Keratinocyte (primary cell): ENCODE results near the gene CMBL. TPM values are rescaled to one million over a fixed set of nuclear protein-coding genes. Genes with fewer than 3 reads are reported as not detected.
A peak's percentile ranks its signal among the peaks of the same experiment; 100 is the strongest.

Experiments
- DNase-seq: peaks from one replicate; pipeline ENCODE4 v3.0.0-alpha.2; 2011; ENCODE audit warnings: low read depth, missing footprints, low spot score
- FAIRE-seq: peaks from 2 replicates; lab custom pipeline; 2011; peaks lifted over from hg19 to GRCh38; lab: Jason Lieb, UNC
- H2AFZ ChIP-seq: 2 replicates; pipeline ENCODE4 v1.6.0; 2012; ENCODE audit warnings: low read length, control low read depth, inconsistent platforms; ENCODE audit not compliant: control insufficient read depth
- H3K27ac ChIP-seq: 2 replicates; pipeline ENCODE4 v1.5.1; 2011; ENCODE audit warnings: low read length; ENCODE audit not compliant: control insufficient read depth, insufficient read depth
- H3K27me3 ChIP-seq: 3 replicates; pipeline ENCODE4 v1.6.0; 2011; ENCODE audit warnings: low read length; ENCODE audit not compliant: control insufficient read depth, insufficient read depth; ENCODE audit errors: extremely low read depth
- H3K36me3 ChIP-seq, 2 experiments: 2 replicates in 1 of 2; 3 replicates in 1 of 2; pipeline ENCODE4 v1.5.1; 2011; ENCODE audit warnings: low read length in 2 of 2, mild to moderate bottlenecking in 1 of 2; ENCODE audit not compliant: control insufficient read depth in 2 of 2, insufficient read depth in 2 of 2; ENCODE audit errors: extremely low read depth in 1 of 2
- H3K4me1 ChIP-seq: 3 replicates; pipeline ENCODE4 v1.5.1; 2011; ENCODE audit warnings: low read length; ENCODE audit not compliant: control insufficient read depth, insufficient read depth; ENCODE audit errors: extremely low read depth
- H3K4me2 ChIP-seq: 3 replicates; pipeline ENCODE4 v1.6.0; 2011; ENCODE audit warnings: low read depth, low read length; ENCODE audit not compliant: control insufficient read depth, insufficient read depth; ENCODE audit errors: extremely low read depth
- H3K4me3 ChIP-seq, 3 experiments: fragments of 200-600 bp in 1 of 3; sonication (generic) in 1 of 3; 2 replicates in 2 of 3; 3 replicates in 1 of 3; pipeline ENCODE4 v1.5.1; 2011 to 2016; ENCODE audit warnings: low read length in 3 of 3, mild to moderate bottlenecking in 3 of 3, control low read depth in 2 of 3, inconsistent platforms in 1 of 3, low read depth in 1 of 3, mixed read lengths in 1 of 3, mixed run types in 1 of 3, moderate library complexity in 1 of 3; ENCODE audit not compliant: control insufficient read depth in 2 of 3, insufficient read depth in 2 of 3; ENCODE audit errors: extremely low read depth in 1 of 3
- H3K79me2 ChIP-seq: 2 replicates; pipeline ENCODE4 v1.6.0; 2012; ENCODE audit warnings: low read length; ENCODE audit not compliant: control insufficient read depth, insufficient read depth
- H3K9ac ChIP-seq: 3 replicates; pipeline ENCODE4 v1.6.0; 2011; ENCODE audit warnings: low read length; ENCODE audit not compliant: control insufficient read depth, insufficient read depth; ENCODE audit errors: extremely low read depth
- H3K9me1 ChIP-seq: 3 replicates; pipeline ENCODE4 v1.6.0; 2011; ENCODE audit warnings: low read length; ENCODE audit not compliant: control insufficient read depth, insufficient read depth; ENCODE audit errors: extremely low read depth
- H3K9me3 ChIP-seq: 2 replicates; pipeline ENCODE4 v1.5.1; 2012; ENCODE audit warnings: low read depth, low read length; ENCODE audit not compliant: control insufficient read depth
- H4K20me1 ChIP-seq: 3 replicates; pipeline ENCODE4 v1.6.0; 2011; ENCODE audit warnings: low read length; ENCODE audit not compliant: control insufficient read depth, insufficient read depth; ENCODE audit errors: extremely low read depth
- EZH2 ChIP-seq: IDR thresholded peaks from one replicate; pipeline ENCODE4 v1.6.1; 2012; ENCODE audit warnings: inconsistent platforms, mild to moderate bottlenecking, low read length, moderate library complexity
- dilution Hi-C: fragments of 300-500 bp; cut with MboI; formaldehyde crosslinking; loops from one replicate; pipeline ENCODE4 v1.7.0; 2020; ENCODE audit warnings: low sequenced_read_pairs; ENCODE audit not compliant: extremely low pct_ligation_motif_present
- polyA plus RNA-seq, 5 experiments: library from polyadenylated mRNA; depleted of rRNA in 3 of 5; stranded (reverse) in 3 of 5; stranded (forward) in 1 of 5; unstranded in 1 of 5; fragments of >200 nt; gene quantifications; 1 replicate in 1 of 5; 2 replicates in 3 of 5; 3 replicates in 1 of 5; pipeline versions ENCODE4 v1.2.1 to v1.2.3, GENCODE V29; 2011 to 2012; ENCODE audit warnings: missing spikeins in 2 of 5, low read depth in 1 of 5, low replicate concordance in 1 of 5
- TF ChIP-seq, protein P1 (sequence below), 3 experiments: IDR thresholded peaks in 1 of 3; conservative IDR thresholded peaks in 1 of 3; optimal IDR thresholded peaks in 1 of 3; 2 replicates in 2 of 3; 3 replicates in 1 of 3; pipeline versions ENCODE3 to v1.5.1; 2011; ENCODE audit warnings: low read length in 3 of 3, mild to moderate bottlenecking in 3 of 3, moderate library complexity in 2 of 3, control low read depth in 1 of 3, inconsistent platforms in 1 of 3; ENCODE audit not compliant: insufficient read depth in 2 of 3; ENCODE audit errors: extremely low read depth in 1 of 3

Gene CMBL
- polyA plus RNA-seq, 1 donor (not counting 4 experiments of a cell fraction or from before 2014, with no cell fraction given) = 9.1 TPM

DNA sequence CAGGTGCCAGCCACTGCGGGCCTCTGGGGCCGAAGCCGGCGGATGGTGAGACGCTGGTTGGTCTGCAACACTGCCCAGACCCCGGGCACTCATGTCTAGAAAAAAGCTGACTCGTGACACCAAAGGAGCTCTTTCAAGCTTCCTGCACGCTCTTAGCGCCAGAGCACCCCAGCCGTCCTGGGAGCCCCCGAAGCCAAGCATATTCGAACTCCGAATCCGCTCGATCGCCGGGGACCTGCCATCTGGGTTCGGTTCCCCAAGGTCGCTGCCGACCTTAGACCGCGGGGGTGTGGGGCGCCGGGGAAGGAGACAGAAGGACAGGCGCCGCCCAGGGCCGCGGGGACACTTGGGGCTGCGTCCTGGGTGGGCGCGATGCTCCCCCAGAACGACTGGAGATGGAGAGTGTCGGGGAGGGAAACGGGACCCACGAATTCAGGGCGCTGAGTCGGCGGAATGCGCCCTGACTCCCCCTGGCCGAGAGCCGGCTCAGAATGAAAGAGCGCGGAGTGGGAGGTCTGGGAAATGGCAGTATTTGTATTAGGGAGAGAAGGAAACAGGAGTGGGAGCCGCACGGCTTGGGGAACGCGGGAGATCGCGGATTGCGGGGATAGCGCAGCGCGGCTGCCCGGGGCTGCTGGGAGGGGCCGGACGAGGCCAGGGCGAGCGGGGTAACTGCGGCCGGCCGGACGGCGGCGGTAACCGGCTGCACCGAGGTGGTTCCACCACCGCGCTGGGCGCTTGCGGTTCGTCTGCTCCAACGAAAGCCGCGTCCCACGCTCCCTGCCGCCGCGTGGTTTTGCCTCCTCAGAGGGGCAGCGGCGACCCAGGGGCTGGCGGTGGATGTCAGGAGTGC lies 25.7 kb upstream of the CMBL start:
- dilution Hi-C loops = no loop called here
- peak overlapping the region; percentile 58 for H3K9ac ChIP-seq
- peak overlapping the region; percentile 86 for H3K4me2 ChIP-seq
- peak overlapping the region; percentile 93 for H2AFZ ChIP-seq
- H3K27ac ChIP-seq = no peak overlapping the region
- no peaks in the 10 kb centered on the region for H4K20me1 ChIP-seq
- H3K79me2 ChIP-seq = no peaks in the 10 kb centered on the region
- no peaks in the 10 kb centered on the region for H3K9me1 ChIP-seq
- FAIRE-seq (no peak), DNase-seq (no peak)
- peak overlapping the region; percentile 45 to 72 (median 63) for H3K4me3 ChIP-seq
- no peaks in the 10 kb centered on the region for H3K9me3 ChIP-seq
- TF ChIP-seq, protein P1, sequence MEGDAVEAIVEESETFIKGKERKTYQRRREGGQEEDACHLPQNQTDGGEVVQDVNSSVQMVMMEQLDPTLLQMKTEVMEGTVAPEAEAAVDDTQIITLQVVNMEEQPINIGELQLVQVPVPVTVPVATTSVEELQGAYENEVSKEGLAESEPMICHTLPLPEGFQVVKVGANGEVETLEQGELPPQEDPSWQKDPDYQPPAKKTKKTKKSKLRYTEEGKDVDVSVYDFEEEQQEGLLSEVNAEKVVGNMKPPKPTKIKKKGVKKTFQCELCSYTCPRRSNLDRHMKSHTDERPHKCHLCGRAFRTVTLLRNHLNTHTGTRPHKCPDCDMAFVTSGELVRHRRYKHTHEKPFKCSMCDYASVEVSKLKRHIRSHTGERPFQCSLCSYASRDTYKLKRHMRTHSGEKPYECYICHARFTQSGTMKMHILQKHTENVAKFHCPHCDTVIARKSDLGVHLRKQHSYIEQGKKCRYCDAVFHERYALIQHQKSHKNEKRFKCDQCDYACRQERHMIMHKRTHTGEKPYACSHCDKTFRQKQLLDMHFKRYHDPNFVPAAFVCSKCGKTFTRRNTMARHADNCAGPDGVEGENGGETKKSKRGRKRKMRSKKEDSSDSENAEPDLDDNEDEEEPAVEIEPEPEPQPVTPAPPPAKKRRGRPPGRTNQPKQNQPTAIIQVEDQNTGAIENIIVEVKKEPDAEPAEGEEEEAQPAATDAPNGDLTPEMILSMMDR (optimal IDR thresholded peaks at IDR 0.05 in 1 of 3, IDR thresholded peaks at IDR 0.05 in 1 of 3, conservative IDR thresholded peaks at IDR 0.05 in 1 of 3; ENCODE audit: extremely low read depth in 1 of 3, insufficient read depth in 2 of 3, low read length in 3 of 3) = peak in 1 of 3 experiments; percentile 28
- peak; percentile 66 for TF ChIP-seq EZH2
- H3K36me3 ChIP-seq = no peaks in the 10 kb centered on the region
- H3K4me1 ChIP-seq = peaks cover 2% of the 10 kb centered on the region
- H3K27me3 ChIP-seq = peaks cover 13% of the 10 kb centered on the region

GRCh38 chr5:10332301-10332700 lies 24.6 kb upstream of the CMBL start:
- Histone ChIP-seq H2AFZ (no peak overlapping the region), H3K79me2 (no peaks in the 10 kb centered on the region), H3K36me3 (no peaks in the 10 kb centered on the region), H3K4me1 (peaks cover 7% of the 10 kb centered on the region), H3K27ac (no peak overlapping the region), H3K9ac (no peak overlapping the region), H3K9me3 (no peaks in the 10 kb centered on the region), H4K20me1 (no peaks in the 10 kb centered on the region), H3K4me3 (no peak overlapping the region), H3K4me2 (no peak overlapping the region), H3K9me1 (no peaks in the 10 kb centered on the region), H3K27me3 (peaks cover 13% of the 10 kb centered on the region)
- TF ChIP-seq, protein P1 (optimal IDR thresholded peaks at IDR 0.05 in 1 of 3, IDR thresholded peaks at IDR 0.05 in 1 of 3, conservative IDR thresholded peaks at IDR 0.05 in 1 of 3; ENCODE audit: extremely low read depth in 1 of 3, insufficient read depth in 2 of 3, low read length in 3 of 3) = no peak
- TF ChIP-seq EZH2 = no peak
- DNase-seq (no peak), FAIRE-seq (no peak)
- dilution Hi-C loops = no loop called here
